GM18861 (cell line): ENCODE results near the gene GPR4.

Source experiments
- ATAC-seq: cut with Tn5 transposase; IDR thresholded peaks from one replicate; pipeline ENCODE4 v1.9.1; 2021; ENCODE audit not compliant: unreplicated experiment

GPR4 gene

DNA sequence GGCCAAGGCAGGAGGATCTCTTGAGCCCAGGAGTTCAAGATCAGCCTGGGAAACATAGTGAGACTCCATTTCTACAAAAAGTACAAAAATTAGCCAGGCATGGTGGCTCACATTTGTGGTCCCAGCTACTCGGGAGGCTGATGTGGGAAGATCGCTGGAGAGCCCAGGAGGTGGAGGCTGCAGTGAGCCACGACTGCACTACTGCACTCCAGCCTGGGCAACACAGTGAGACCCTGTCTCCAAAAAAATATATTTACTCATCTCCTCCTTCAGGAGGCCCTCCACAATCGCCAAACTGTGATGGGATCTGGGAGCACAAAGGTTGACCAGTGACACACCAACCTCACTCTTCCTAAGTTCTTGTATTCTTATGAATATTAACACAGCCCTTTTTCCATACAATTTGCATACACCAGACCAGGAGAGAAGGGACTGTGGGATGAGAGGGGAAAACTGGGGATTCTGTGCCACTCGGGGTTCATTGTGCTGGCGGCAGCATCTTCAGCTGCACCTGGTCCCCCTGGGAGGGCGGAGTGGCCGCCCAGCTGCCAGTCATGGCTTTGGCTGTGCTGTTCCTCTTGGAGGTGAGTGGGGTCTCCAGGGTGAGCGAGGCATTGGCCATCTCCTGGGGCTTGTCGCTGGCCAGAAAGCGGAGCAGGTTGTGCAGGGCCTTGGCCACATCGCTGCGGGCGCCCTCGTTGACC lies 11.6 kb downstream of the GPR4 start:
- ATAC-seq: no peak

DNA sequence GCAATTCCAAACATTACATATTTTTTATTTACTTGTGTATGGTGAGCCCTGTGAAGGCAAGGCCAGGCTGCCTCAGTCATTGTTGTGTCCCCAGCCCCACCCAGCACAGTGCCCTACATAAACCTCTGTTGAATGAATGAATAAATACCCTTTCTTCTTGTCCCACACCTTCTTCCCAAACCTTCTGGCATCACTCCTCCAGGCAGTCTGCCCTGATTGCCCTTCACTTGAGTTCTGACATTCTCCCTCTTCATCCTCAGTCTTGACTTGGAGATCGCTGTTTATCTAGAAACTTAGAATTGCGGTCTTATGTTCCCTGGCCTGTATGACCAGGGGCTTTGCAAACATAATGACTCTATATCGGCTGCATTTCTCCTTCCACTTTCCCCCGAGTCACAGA lies 12.2 kb downstream of the GPR4 start:
- no peak for ATAC-seq

DNA sequence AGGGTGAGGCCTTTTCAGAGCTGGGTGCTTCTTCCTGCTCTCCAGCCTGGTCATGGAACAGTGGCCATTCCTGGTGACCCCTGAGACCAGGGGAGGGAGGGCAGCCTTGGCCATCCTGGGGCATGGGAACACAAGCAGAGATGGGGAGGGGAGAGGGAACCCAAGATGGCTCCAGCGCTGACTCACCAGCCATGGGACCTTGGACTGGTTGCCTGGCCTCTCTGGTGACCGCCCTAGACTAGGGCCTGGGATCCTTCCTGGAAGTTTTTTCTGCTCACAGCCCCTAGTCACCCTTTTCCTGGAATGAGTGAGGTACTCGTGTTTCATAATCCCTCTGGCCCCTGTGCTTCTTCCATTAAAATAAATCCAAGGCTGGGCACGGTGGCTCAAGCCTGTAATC lies 14.1 kb downstream of the GPR4 start:
- ATAC-seq: no peak

DNA sequence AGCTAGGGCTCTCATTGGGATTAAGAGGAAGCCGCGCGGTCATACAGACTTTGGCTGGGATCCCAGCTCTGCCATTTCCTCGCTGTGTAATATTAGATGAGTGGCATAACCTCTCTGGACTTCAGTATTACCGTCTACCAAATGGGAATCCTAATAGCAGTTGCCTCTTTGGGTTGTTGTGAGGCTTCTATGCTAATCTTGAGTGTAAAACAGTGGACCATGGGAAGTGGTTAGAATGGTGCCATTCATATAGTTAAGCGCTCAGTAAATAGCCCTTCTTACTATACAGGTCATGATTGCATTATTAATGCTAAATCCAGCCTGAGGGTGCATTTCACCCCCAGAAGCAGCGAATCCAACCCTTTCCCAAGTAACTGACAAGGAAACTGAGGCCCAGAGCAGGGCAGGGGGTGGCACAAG lies 16.8 kb downstream of the GPR4 start:
- no peak for ATAC-seq

DNA sequence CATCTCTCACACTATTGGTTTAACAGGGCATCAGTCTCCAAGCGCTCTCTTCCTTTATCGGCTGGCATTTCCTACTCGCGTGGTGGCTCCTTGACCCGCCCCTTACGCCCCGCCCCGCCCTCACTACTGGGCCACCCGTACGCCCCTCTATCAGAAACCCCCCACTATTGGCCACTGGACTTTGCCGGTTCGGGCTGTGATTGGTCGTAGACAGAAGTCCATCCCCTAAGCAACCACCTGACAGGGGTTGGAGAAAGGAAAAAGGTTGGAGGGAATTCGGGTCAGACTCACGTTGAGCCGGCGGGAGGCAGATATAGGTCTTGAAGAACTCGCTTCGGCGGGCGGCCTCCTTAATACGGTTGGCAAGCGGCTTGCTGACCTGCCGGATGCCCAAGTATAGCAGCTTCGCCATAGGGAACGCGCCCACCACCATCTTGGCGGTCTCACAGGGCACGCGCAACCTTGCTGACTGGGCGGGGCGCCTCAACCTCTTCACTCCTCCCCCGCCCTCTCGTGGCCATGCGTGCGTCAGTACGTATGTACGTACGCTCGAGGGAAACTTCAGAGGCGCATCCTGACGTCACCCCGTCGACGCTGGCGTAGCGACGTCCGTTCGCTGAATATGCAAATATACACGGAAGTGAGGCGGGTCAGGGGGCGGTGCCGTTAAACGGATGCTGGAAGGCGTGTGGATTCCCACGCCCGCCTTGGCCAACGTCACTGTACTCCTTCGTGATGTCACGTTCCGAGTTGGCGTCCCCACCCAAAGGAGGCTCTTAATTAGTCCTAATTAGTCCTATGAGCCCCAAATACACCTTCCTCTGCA lies 17.5 kb downstream of the GPR4 start, which contains the start of gene OPA3:
TSS of gene OPA3 (minus strand) at position 471 of the 826 bp plus-strand sequence. CDS start at position 433, 38 bp downstream.
- ATAC-seq: peak; percentile 84

DNA sequence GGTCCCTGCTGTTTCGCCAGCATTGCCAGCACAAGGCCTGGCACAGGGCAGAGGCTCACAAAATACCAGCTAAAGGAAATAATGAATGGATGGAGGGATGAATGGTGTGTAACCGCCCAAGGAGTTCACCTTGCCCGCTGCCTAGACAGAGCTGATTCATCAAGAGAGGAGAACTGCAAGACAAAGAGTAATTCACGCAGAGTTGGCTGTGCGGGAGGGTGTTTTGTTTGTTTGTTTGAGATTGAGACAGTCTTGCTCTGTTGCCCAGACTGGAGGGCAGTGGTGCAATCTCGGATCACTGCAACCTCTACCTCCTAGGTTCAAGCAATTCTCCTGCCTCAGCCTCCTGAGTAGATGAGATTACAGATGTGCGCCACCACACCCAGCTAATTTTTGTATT lies 20.4 kb downstream of the GPR4 start:
- ATAC-seq: no peak

DNA sequence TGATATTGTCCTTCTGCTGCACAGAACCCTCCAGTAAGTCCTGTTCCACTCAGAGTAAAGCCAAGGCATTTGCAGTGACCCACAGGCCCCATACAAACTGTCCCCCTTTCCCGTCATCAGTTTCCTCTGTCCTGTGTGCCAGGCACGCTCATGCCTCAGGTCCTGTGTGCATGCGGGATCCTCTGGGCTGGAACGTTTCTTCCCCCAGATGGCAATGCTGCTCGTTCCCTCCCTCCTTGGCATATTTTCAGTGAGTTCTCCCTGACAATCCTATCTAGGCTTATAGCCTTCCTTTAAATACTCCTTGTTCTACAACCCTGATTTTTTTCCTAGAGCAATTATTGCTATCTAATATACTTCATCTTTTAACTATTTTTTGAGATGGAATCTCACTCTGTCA lies 23.2 kb downstream of the GPR4 start:
- ATAC-seq: no peak

DNA sequence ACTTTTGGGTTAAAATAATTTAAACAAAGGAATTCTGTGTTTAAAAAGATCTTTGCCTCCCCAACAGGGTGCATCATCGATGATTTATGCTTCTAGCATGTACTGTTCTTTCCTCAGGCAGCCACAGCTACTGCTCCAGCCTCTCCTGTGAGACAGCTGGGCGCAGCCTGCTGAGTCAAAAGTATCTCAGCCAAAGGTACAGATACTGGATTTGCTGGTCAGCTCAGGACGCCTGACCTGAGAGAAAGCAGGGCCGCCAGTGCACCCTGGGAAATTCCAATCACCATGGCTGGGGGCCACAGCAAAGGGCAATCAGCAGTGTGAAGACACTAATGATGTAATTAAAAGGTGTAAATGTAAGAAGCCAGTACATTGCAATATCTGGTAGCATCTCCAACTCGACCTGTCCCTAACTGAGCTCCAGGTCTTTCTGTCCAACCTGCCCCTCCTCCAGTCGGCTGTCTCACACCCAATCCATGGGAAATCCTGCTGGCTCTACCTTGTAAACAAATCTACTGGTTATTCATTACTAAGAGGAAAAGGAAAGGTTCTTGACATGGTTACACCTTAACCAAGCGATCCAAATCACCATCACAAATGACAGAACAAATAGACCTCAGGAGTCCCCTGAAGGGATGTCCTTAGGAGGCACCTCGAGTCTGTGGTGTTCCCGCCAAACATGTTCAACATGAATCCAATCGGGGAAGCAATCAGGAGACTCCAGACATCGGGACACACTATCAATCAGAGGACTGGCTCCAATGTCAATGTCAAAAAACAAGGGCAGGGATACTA lies 24.7 kb downstream of the GPR4 start:
- ATAC-seq: no peak

DNA sequence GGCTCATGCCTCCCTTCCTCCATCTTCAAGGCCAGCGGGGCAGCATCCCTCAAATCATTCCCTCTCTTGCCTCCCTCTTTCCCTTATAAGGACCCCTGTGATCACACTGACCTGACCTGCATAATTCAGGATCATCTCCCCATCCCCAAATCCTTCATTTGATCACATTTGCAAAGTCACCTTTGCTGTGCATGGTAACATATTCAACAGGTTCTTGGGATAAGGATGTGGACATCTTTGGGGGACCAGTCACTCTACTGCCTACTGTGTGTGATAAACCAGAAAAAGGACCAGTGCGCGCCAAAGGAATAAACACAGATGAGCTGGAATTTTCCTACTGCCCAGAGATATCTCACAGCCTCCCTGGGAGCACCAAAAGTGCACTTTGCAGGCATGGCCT lies 25.3 kb downstream of the GPR4 start:
- no peak for ATAC-seq

DNA sequence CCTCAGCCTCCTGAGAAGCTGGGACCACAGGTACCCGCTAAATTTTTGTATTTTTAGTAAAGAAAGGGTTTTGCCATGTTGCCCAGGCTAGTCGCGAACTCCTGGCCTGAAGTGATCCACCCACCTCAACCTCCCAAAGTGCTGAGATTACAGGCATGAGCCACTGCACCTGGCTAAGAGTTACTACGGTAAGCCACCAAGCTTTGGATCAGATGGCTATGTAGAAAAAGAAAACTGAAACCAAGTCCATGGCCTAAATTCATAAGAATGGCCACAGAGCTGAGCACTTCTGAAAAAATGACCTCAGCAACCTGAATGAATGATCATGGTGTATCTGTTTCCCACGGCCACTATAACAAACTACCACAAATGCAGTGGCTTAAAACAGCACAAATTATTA lies 26.8 kb downstream of the GPR4 start:
- ATAC-seq: no peak

DNA sequence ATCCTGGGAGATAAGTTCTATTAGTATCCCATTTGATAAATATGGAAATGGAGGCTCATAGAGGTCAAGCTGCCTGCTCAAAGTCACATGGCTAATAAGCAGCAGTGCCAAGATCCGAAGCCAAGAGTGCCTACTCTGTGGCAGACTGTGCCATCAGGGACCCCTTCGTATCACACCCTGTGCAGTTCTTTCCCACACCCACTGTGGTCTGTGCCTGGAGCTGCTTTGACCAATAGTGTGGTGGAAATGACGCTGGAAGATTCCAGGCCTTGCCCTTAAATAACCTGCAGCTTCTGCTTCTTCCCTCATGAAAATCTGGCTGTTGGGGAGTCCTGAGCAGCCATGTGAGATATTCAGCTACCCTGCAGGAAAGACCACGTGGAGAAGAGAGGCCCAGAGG lies 27.5 kb downstream of the GPR4 start:
- no peak for ATAC-seq

DNA sequence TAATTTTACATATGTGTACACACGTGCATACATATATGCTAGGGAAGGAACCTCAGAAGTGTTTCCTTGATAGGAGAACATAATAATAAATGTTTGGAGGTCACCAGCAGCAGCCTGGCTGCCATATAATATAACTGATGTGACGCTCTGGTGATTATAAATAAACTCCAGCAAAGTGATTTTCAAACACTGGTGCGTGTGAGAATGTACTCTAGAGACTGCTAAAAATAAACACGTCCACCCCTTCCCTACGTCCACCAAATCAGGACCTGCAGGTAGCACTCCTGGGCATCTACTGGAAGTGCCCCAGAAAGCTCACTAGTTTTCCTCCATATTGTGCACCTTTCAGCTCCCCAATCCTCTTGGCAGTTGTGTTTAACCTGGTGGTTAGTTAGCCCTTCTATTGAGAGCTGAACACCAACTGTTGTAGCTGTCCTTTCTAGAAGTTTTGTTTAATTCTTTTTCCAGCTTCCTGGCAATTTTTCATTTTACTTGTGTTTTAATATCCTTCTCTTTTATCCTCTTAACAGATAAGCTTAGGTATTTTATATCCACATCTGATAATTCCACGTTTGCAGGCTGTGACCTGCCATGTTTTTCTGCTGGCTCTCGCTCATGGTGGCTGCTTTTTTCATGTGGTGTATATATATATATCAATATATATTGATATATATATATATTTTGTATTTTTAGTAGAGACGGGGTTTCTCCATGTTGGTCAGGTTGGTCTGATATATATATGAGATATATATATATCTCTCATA lies 30.4 kb downstream of the GPR4 start:
- no peak for ATAC-seq

DNA sequence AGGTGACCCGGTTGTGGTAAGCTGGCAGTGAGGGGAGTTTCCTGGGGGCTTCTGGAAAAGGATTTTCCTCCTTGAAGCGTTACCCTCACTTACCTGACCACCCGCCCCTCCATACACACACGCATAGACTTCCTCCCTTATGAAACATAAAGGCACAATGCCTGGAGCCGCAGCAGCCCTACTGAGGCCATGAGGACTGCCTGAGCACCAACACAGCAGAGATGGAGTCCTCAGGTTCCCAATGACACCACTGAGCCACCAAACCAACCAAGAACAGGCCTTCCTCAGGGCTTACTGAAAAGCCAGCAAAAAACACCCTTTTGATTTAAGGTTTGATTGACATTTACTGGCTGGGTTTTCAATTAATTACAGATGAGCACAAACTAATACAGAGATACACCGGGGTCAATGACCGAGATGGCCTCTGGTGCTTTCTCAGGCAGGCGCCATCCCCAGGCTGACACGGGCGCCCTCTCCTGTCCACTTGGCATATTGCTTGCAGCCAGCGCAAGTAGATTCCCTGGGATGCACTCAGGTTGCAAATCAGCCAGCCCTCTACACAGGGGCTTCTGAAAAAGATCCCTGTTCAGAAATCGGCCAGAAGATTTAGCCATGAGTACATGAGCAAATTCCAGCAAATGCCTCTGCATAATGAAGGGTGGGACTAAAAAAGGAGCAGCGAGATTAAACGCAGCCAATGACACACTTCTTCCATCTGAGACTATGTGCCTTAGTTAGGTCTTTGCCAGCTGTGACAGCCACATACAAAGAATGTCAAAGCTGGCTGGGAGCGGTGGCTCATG lies 32.2 kb downstream of the GPR4 start:
- ATAC-seq: no peak

DNA sequence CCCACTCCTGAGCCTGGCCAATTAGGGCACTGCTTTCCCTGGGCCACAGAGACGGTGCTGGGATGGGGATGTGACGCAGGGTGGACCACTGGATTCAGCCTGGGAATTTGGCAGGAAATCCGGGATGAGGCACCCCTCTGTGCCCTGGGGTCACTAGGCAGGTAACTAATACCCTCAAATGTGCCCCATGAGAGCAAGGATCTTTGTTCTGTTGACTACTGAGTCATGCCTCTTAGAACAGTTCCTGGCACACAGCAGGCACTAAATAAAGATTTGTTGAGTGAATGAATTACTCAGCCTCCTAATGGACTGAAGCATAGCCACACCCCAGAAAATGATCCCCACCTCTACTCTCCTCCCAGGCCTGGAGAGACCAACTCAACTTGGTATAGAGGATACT lies 33.3 kb downstream of the GPR4 start:
- no peak for ATAC-seq

DNA sequence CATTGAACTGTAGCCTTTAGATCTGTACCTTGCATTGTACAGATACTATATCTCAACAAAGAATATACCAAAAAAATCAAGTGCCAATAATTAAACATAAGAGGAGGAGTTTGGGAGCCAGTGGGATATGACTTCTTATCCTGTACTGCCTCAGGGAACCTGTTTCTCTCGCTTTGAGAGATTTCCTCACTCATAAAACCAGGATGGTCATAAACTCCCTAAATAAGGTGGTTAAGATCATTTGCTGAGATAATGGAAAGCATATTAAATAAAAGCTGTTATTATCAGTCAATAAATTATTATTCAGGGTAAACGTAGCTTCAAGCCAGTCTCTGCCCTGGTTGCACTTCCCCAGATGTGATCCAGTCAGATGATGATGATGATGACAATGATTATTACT lies 34.4 kb downstream of the GPR4 start:
- ATAC-seq: no peak

DNA sequence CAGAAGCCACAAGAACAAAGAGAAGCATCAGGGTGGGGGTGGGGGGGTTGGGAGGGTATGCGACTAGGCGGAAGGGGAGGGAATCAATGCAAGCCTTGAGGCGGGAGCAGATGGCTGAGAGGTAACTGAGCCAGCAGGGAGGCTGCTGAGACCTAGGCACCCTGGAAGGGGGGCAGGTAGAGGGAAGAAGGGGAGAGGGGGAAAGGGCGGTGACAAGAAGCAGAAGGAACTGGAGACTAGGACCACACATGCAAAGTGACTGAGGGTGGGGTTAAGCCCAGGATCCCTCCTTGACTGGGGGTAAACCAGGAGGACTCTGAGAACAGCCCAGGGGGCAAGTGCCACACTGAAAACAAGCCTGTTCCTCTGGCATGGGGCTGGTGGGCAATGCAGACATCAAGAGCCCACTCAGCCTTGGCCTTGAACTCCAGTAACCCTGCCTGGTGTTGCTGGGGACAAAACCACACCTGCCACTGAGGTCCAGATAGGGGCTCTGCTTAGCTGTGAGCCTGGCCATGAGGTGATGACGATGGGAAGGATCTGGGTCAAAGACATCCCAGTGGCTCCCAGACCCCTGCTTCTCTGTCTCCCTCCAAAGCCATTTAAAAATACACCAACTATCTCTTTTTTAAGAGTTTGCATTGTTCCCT lies 37.8 kb downstream of the GPR4 start:
- ATAC-seq: no peak

DNA sequence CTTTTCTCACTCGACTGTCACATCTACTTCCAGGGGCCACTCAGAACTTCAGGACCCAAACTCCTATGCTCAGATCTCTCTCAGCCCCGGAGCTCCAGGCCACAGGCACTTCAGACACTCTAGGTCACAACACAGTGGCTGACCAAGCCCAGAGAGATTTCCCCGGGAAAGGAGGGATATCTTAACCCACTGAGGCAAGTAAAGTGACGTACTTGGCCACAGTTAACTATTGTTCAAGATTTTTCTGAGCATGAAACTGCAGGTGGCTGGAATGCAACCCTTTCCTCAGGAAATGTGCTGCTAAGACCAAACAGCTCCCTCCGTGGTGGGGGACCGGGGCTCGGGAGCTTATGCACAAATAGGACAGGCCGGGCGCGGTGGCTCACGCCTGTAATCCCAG lies 41.3 kb downstream of the GPR4 start:
- no peak for ATAC-seq

DNA sequence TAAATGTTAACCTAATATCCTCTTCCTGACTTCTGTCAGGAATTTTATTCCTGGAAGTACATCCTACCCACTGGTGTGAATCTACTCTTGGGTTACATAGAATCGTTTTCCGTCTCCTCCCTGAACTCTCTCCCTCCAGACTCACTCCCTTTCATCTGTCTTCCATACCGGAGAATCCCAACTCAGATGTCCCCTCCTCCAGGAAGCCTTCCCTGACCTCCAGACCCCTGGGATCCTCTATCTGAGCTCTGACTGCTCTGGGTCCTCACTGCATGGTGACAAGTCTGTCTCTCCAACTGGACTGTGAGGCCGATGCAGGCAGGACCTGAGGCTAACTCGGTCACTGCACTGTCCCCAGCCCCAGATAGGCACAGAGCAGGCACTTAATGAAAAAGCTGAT lies 42.0 kb downstream of the GPR4 start:
- no peak for ATAC-seq

DNA sequence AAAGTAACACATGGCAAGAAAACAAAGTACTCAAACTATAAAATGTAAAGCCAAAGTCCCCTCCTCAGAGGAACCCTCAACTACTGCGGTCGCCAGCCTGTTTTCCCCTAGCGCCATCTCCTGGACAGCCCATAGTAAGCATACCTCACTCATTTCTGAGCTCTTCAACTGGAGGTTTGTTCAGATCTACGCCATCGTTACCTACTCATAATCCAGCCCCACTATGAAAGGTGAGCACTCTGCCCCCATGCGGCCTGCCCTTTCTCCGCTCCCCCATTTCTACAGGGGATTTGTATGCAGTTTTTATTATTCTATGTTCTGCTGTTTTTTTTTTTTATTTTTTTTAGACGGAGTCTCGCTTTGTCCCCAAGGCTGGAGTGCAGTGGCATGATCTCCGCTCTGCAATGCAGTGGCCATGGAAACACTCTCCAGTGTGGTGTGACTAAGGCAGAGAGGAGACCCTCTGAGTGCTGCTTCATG lies 43.6 kb downstream of the GPR4 start:
- ATAC-seq: peak; percentile 65
